ENCODE results near the gene TTC3.
A peak's percentile ranks its signal among the peaks of the same experiment; 100 is the strongest.
"Not testable (repeated sequence)": the region's sequence is repeated elsewhere in the genome, so short reads cannot be mapped to it uniquely, and the experiment has no call there.

Gene TTC3, protein sequence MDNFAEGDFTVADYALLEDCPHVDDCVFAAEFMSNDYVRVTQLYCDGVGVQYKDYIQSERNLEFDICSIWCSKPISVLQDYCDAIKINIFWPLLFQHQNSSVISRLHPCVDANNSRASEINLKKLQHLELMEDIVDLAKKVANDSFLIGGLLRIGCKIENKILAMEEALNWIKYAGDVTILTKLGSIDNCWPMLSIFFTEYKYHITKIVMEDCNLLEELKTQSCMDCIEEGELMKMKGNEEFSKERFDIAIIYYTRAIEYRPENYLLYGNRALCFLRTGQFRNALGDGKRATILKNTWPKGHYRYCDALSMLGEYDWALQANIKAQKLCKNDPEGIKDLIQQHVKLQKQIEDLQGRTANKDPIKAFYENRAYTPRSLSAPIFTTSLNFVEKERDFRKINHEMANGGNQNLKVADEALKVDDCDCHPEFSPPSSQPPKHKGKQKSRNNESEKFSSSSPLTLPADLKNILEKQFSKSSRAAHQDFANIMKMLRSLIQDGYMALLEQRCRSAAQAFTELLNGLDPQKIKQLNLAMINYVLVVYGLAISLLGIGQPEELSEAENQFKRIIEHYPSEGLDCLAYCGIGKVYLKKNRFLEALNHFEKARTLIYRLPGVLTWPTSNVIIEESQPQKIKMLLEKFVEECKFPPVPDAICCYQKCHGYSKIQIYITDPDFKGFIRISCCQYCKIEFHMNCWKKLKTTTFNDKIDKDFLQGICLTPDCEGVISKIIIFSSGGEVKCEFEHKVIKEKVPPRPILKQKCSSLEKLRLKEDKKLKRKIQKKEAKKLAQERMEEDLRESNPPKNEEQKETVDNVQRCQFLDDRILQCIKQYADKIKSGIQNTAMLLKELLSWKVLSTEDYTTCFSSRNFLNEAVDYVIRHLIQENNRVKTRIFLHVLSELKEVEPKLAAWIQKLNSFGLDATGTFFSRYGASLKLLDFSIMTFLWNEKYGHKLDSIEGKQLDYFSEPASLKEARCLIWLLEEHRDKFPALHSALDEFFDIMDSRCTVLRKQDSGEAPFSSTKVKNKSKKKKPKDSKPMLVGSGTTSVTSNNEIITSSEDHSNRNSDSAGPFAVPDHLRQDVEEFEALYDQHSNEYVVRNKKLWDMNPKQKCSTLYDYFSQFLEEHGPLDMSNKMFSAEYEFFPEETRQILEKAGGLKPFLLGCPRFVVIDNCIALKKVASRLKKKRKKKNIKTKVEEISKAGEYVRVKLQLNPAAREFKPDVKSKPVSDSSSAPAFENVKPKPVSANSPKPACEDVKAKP (N-terminal part only)

DNA sequence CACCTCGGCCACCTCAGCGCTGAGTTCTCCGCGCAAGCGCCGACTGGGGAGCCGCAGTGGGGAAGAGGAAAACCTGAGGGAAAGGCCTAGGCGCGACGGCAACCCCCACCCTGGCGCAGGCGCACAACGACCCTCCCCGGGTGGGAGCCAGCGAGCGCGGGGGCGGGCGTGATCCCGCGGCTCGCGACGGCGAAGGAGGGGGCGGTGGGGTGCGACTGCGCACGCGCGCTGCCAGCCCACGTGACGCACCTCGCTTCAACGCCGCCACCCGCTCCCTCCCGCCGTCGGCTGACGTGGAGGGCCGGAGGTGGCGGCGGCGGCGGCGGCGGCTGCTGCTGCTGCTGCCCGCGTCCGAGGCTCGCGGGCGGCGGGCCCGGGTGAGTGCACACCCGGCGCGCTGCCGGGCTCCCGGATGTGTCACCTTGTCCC is at the start of gene TTC3, which contains the start of gene PIGP:
Gene TTC3, plus strand, starts transcription at position 267 of the 429 bp plus-strand sequence. CDS start 14,004 bp downstream, outside the sequence.
Gene PIGP, minus strand, starts transcription at position 84 of the 429 bp plus-strand sequence. CDS start 556 bp downstream, outside the sequence.
- DNase-seq, result peak; percentile 95

DNA sequence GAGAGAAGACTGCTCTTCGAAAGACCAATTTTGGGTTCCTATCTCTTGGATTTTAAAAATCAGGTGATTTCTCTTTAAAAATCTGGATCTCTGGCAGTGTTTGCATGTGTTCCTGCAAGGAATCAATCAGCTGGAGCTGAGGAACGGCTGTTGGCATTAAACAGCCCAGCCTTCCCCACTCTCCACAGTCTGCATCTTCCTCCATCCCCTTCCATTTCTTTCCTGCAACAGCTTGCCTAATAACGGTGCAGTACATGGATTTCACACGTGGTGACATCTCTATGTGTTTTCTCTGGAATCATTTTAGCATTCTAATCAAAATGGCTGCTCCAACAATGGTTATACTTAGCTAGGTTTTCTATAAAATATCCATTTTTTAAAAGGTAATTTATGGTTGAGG is 46.6 kb upstream of the TTC3 start:
- DNase-seq, result no peak

DNA sequence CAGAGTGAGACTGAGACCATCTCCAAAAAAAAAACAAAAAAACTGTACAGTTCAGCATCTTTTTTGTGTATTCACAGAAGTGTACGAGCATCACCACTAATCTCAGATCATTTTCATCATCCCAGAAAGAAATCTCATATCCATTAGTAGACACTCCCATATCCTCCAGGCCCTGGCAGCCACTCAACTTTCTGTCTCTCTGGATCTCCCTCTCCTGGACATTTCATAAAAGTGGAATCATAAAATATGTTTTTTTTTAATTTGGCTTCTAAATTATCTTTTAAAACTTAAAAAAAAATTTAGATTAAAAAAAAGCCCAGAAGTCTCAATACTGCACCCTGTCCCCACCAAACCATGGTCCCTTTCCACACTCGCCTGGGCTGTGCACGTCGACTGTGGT is 44.5 kb upstream of the TTC3 start:
- no peak for DNase-seq

DNA sequence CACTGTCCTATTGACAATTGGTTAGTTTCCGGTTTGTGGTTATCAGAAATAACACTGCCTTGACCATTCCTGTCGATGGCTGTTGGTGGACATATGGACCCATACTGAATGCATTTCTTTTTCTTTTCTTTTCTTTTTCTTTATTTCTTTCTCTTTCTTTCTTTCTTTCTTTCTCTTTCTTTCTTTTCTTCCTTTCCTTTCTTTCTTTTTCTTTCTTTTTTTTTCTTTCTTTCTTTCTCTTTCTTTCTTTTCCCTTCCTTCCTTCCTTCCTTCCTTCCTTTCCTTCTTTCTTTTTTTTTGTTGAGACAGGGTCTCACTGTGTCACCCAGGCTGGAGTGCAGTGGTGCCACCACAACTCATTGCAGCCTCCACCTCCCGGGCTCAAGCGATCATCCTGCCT is 42.2 kb upstream of the TTC3 start:
- no peak for DNase-seq

DNA sequence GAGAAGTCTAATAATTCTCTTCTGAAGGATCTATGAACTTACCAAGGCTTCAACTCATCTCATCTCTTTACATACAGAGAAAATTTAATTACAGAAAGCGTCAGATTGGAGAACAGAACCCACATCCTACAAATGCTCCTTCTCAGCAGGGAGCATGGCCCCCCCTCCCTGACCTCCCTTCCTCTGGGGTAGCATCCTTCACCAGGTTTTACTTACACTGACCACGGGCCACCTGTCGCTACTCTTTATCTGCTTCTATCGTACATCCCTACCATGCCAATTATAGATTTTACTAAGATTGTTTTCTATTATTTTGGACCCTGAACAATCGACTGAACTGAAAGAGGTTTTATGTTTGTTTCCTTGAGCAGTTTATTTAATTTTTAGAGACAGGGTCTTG is 40.8 kb upstream of the TTC3 start:
- no peak for DNase-seq

DNA sequence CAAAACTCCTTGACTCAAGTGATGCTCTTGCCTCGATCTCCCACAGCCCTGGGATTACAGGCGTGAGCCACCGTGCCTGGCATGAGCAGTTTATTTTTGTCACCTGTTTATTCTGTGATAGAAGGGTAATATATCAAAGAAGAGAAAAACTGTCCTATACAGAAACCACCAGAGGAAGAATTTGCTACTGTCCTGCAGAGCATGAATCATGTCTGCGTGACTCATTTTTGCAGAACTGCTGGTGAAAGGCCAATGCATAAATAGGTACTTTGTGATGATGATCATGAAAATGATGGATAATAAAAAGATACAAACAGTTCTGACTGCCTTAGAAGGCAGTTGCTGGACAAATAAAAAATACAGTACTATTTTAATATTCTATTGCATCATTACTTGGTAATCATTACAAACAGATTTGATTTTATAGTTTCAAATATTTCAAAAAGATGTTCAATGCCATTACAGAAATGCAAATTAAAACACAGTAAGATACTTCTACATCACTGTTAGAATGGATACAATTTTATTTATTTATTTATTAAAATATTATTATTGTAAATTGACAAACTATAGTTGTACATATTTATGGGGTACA is 40.1 kb upstream of the TTC3 start:
- peak; percentile 66 for DNase-seq

DNA sequence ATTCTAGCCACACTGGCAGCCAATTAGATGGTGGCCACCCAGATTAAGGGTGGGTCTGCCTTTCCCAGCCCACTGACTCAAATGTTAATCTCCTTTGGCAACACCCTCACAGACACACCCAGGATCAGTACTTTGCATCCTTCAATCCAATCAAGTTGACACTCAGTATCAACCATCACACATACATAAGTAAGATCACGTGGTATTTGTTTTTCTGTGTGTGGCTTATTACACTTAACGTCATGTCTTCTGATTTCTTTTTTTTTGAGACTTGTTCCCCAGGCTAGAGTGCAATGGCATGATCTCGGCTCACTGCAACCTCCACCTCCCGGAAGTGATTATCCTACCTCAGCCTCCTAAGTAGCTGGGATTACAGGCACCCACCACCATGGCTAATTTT is 38.7 kb upstream of the TTC3 start:
- not testable (repeated sequence) for DNase-seq

DNA sequence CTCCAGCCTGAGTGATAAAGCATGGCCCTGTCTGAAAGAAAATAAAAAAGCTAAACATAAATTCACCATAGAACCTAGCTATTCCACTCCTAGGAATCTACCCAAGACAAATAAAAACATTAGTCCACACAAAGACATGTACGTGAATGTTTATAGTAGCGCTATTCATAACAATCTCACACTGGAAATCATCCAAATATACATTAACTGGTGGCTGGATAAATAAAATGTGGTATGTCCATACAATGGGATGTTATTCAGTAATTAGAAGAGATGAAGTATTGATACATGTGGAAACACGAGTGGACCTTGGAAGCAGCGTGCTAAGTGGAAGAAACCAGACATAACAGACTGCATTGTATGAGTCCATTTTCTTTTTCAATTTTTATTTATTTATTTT is 36.9 kb upstream of the TTC3 start:
- DNase-seq, result no peak

DNA sequence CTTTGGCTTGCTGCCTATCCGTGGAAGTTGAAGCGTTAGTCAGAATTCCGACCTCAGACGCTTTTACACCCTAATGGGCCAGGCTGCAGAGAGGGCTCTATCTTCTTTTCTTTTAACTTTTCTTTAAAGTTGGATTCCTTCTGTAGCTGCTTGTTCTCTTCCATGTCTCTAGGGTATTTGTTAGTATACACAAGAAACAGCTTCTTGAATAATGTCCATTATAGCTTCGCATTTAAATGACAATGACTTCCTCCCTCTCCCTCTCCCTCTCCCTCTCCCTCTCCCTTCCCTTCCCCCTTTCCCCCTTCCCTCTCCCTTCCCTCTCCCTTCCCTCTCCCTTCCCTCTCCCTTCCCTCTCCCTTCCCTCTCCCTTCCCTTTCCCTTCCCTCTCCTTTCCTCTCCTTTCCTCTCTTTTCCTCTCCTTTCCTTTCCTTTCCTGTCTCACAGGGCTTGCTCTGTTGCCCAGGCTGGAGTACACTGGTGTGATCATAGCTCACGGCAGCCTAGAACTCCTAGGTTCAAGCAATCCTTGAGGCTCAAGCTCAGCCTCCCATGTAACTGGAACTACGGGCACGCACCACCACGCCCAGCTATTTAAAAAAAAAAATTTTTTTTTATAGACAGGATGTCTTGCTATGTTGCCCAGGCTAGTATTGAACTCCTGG is 33.5 kb upstream of the TTC3 start:
- DNase-seq, result no peak

DNA sequence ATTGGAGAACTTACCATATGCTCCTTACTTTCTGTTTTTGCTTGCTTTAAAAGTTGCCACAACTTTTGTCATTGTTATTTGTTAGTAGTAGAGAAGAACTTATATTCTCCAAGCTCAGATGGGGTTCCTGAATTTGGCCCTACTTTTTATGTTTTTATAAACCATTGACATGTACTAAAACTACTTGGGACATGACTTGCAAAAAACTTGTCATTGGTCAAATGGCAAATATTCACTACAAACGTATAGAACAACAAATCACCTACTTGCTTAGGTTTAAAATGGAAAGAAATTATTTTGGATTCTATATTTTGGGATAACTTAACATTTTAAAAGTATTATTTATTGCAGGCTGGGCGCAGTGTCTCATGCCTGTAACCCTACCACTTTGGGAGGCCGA is 32.8 kb upstream of the TTC3 start:
- DNase-seq, result no peak

DNA sequence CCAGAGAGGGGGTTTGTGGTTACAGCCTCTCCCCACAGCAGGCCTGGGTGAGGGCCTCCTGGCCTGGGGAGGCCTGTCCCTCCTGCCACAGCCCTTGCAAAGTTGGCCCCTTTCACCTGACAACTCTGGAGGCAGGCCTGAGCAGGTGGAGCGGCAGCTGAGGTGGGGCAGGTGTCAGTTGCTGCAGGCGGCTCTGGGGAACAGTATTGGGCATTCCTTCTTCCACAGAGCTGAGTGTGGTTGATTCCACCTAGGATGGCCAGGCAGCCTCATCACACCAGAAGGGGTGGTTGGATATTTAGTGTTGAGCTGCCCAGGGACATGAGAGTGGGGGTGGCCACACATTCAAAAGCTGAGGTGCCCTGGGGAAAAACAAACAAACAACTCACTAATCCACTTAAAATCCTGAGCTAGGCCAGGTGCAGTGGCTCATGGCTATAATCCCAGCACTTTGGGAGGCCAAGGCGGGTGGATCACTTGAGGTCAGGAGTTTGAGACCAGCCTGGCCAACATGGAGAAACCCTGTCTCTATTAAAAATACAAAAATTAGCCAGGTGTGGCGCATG is 31.3 kb upstream of the TTC3 start:
- DNase-seq, result no peak

DNA sequence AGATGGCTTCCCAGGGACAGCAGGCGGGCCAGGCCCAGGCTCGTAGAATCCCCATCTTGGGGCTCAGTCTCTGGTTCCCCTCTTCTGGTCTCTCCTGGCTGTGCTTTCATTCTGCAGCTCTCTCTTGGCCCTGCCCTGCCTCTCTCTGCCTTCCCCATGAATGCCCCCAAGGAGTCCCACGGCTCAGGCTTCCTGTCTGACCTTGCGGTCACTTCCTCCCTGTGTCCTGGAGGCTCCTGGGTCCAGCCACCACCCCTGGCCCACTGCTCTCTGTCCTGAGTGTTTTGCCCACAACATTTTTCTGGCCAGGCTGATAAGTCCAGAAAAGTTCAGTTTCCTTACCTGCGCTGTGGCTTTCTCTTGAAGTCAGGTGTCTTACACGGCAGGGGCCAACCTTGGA is 29.2 kb upstream of the TTC3 start:
- no peak for DNase-seq

DNA sequence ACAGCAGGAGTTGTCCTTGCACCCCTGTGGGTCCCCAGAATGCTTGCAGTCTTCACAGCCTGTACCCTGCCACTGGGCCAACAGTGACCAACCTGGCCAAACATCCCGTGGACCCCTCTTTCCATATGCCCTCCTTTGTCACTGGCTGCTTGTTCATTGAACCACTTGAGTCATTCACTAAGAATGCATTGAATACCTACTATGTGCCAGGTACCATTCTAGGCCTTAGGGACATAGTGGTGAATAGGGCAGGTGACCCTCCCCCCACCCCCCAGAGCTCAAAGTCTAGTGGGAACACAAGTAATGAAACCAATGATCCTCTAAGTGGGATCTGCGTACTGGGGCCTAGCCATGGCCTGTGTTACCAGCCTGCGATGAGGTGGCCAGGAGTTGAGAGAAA is 28.4 kb upstream of the TTC3 start:
- DNase-seq, result no peak

DNA sequence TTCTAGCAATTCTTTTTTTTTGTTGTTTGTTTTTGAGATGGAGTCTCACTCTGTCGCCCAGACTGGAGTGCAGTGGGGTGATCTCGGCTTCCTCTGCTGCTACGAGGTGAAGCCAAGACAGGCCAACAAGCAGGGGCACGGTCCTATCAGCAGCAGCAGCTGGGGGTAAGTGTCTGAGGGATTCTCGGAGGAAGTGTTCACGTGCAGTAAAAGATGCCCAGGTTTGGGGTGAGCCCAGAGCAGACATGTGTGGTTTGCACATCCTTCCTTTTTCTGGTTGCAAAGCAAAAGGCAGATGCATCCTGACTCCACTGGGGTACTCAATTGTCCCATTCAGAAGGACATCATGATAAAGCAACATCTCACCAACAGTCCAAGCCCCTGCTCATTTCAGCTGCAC is 27.9 kb upstream of the TTC3 start:
- DNase-seq, result no peak

DNA sequence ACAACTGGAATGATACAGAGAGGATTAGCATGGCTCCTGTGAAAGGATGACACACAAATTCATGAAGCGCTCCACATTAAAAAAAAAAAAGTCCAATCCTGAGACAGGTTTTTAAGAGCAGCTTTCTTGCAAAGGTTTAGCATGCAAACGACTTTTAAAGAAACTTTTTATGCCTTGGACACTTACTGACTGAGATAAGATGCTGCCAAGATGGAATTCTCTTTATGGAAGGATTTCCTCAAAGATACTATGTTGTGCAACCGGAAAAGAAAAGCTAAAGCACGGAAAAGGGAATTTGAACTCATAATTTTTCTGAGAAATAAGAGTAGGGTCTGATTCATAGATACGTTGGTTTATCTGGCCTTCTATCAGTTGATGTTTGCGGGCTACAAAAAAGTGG is 27.5 kb upstream of the TTC3 start:
- DNase-seq, result no peak

DNA sequence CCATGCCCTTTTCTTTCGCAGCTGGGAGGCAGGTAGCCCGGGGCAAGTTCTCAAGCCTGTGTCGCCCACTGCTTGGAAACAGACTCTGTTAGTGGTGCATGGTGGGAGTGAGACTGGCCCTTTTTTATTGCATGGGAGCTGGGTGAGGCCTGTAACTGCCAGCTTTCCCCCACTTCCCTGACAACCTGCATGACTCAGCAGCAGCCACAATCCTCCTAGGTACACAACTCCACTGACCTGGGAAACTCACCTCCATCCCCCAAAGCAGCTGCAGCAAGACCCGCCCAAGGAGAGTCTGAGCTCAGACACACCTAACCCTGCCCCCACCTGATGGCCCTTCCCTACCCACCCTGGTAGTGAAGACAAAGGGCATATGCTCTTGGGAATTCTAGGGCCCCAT is 26.0 kb upstream of the TTC3 start:
- DNase-seq, result no peak

DNA sequence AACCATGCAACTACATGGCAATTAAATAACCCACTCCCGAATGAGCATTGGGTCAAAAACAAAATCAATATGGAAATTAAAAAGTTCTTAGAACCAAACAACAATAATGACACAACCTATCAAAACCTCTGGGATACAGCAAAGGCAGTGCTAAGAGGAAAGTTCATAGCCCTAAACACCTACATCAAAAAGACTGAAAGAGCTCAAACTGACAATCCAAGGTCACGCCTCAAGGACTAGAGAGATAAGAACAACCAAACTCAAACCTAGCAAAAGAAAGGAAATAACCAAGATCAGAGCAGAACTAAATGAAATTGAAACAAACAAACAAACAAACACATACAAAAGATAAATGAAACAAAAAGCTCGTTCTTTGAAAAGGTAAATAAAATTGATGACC is 23.3 kb upstream of the TTC3 start:
- not testable (repeated sequence) for DNase-seq

DNA sequence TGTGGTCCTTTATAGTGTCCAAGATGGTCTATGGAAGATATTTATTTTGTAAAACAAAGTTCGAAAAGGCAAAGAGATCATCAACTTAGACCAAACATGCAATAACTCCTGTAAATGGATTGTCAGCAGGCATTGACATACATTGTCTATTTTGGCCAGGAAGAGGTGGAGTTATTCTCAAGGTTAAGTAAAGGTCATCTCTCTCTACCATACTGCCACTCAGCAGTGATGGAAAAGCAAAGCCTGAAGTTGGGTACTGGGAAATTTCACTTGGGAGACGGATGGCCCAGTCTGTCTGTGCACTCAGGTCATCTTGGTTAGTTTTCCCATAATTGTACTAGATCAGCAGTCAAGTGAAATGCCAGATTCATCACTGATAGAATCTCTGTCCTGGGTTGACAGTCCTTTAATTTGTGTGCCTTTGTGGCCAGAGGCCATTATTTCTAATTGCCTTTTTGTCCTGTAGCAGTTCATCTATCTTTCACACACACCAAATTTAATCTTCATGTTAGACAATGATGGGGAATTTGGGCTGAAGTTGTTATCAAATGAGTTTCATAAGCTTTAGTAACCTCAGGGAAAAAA is 17.7 kb upstream of the TTC3 start:
- no peak for DNase-seq

DNA sequence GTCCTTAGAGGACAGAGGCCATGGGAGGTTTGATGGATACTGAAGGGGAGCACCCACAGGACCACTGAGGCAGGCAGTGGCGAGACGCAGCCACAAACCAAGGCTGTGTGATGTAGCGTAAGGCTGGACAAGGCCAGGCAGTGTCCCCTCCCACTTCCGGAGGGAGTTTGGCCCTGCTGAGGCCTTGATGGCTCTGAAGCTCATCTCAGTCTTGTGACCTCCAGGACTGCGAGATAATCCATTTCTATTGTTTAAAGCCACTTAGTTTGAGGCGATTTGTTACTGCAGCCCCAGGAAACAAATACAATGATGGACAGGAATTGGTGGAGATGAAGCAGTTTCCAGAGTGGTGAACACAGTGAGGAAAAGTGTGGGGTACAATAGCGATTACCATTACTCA is 15.4 kb upstream of the TTC3 start:
- DNase-seq, result no peak

DNA sequence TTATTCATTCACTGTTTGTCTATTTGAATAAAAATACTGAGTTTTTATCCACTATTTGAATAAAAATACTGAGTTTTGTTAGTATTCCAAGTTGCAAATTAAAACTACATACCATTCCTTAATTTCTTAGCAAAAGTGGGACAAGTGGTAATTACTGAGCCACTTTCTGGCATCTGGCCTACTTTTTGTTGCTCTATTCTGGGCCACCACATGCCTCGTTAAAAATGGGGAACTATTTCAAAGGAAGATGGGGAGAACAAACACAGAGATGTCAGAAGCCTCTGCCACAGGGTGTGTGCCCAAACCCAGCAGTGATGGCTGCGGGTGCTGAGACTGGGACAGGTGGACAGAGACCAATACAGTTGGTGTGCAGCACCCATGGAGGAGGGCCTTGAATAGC is 14.8 kb upstream of the TTC3 start:
- no peak for DNase-seq

DNA sequence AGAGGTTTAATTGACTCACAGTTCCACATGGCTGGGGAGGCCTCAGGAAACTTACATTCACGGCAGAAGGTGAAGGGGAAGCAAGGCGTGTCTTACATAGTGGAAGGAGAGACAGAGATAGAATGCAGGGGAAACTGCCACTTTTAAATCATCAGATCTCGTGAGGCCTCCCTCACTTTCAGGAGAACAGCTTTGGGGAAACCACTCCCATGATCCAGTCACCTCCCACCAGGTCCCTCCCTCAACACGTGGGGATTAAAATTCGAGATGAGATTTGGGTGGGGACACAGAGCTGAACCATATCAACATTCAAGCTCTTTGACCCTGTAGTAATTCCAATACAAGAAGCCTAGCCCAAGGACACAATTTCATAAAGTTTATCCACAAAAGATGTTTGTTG is 13.9 kb upstream of the TTC3 start:
- no peak for DNase-seq
